ENCODE measurements around the gene FRZB.

The FRZB gene

GRCh38 chr2:182833084-182833854 lies 33.2 kb downstream of the FRZB start:
- no peak for DNase-seq

- no peak for DNase-seq
Observed at GRCh38 chr2:182831921-182832320, 34.5 kb downstream of the FRZB start.

GRCh38 chr2:182831101-182831500 lies 35.3 kb downstream of the FRZB start:
- no peak for DNase-seq

- no peak for DNase-seq
Observed at GRCh38 chr2:182827182-182827879, 39.1 kb downstream of the FRZB start.

- no peak for DNase-seq
Observed at GRCh38 chr2:182826496-182826895, 39.9 kb downstream of the FRZB start.

GRCh38 chr2:182826064-182826463 lies 40.4 kb downstream of the FRZB start:
- no peak for DNase-seq

- DNase-seq: no peak
Observed at GRCh38 chr2:182824767-182825158, 41.7 kb downstream of the FRZB start.

GRCh38 chr2:182824056-182824766 lies 42.2 kb downstream of the FRZB start:
- peak; percentile 36 for DNase-seq

GRCh38 chr2:182822733-182823132 lies 43.7 kb downstream of the FRZB start:
- no peak for DNase-seq

GRCh38 chr2:182821182-182821581 lies 45.3 kb downstream of the FRZB start:
- no peak for DNase-seq

GRCh38 chr2:182819412-182819811 lies 47.0 kb downstream of the FRZB start:
- DNase-seq: no peak

GRCh38 chr2:182818925-182819324 lies 47.5 kb downstream of the FRZB start:
- DNase-seq: peak; percentile 60

- no peak for DNase-seq
Observed at GRCh38 chr2:182818501-182818900, 47.9 kb downstream of the FRZB start.

GRCh38 chr2:182817558-182817957 lies 48.9 kb downstream of the FRZB start:
- no peak for DNase-seq

- no peak for DNase-seq
Observed at GRCh38 chr2:182816866-182817265, 49.6 kb downstream of the FRZB start.

GRCh38 chr2:182814804-182815203 lies 51.6 kb downstream of the FRZB start:
- no peak for DNase-seq

- DNase-seq: no peak
Observed at GRCh38 chr2:182814380-182814779, 52.1 kb downstream of the FRZB start.

GRCh38 chr2:182810087-182810486 lies 56.4 kb downstream of the FRZB start:
- DNase-seq: no peak

GRCh38 chr2:182807319-182807718 lies 59.1 kb downstream of the FRZB start:
- DNase-seq: no peak

- DNase-seq: no peak
Observed at GRCh38 chr2:182804128-182804527, 62.3 kb downstream of the FRZB start.

- no peak for DNase-seq
Observed at GRCh38 chr2:182798736-182799135, 67.7 kb downstream of the FRZB start.

- no peak for DNase-seq
Observed at GRCh38 chr2:182792441-182792840, 74.0 kb downstream of the FRZB start.

- peak; percentile 16 for DNase-seq
Observed at GRCh38 chr2:182784777-182785176, 81.7 kb downstream of the FRZB start.

Data from COR-L47 (cell line).